ENCODE data around the gene LIN7A. TPM values are rescaled to one million over a fixed set of nuclear protein-coding genes. Genes with fewer than 3 reads are reported as not detected.

LIN7A gene
- total RNA-seq, 1 experiment from 2014 or later = not detected

- Mint-ChIP-seq H3K27me3 (ENCODE audit: insufficient read depth, unreplicated experiment) (peaks cover 37% of the 10 kb centered on the region), H3K4me3 (ENCODE audit: unreplicated experiment) (no peak overlapping the region), H3K9me3 (ENCODE audit: unreplicated experiment) (no peaks in the 10 kb centered on the region), H3K36me3 (ENCODE audit: insufficient read depth, unreplicated experiment) (no peaks in the 10 kb centered on the region), H3K27ac (ENCODE audit: low read depth, unreplicated experiment) (no peak overlapping the region), H3K4me1 (ENCODE audit: insufficient read depth, unreplicated experiment) (no peaks in the 10 kb centered on the region)
- no peak for DNase-seq (ENCODE audit: unreplicated experiment)
- TF ChIP-seq CTCF (IDR thresholded peaks at IDR 0.05; ENCODE audit: unreplicated experiment) = no peak
- ChIA-PET POLR2A (no interaction called here), CTCF (no interaction called here)
- intact Hi-C loops (cut with micrococcal nuclease) = no loop called here
- no TSS peak for BruUV-seq (replicated peaks)
These were observed 24.6 kb downstream of the LIN7A start for GRCh38 chr12:80912901-80913770.

- Mint-ChIP-seq H3K4me1 (ENCODE audit: insufficient read depth, unreplicated experiment) (no peaks in the 10 kb centered on the region), H3K27me3 (ENCODE audit: insufficient read depth, unreplicated experiment) (peaks cover 61% of the 10 kb centered on the region), H3K27ac (ENCODE audit: low read depth, unreplicated experiment) (no peak overlapping the region), H3K36me3 (ENCODE audit: insufficient read depth, unreplicated experiment) (no peaks in the 10 kb centered on the region), H3K9me3 (ENCODE audit: unreplicated experiment) (no peaks in the 10 kb centered on the region), H3K4me3 (ENCODE audit: unreplicated experiment) (no peak overlapping the region)
- DNase-seq (ENCODE audit: unreplicated experiment) = no peak
- BruUV-seq (replicated peaks) = no TSS peak
- POLR2A ChIA-PET = no interaction called here
- no peak for TF ChIP-seq CTCF (IDR thresholded peaks at IDR 0.05; ENCODE audit: unreplicated experiment)
- CTCF ChIA-PET = interaction anchor here (0.7 kb wide), 1 partner anchor 108 kb away, joined by 3 read pairs; no protein-coding TSS in a partner anchor
- intact Hi-C loops (cut with micrococcal nuclease) = no loop called here
These were observed 28.4 kb downstream of the LIN7A start for GRCh38 chr12:80909370-80909769.

GRCh38 chr12:80902711-80903110 is 35.0 kb downstream of the LIN7A start:
- H3K27ac Mint-ChIP-seq (ENCODE audit: low read depth, unreplicated experiment) = no peak overlapping the region
- H3K36me3 Mint-ChIP-seq (ENCODE audit: insufficient read depth, unreplicated experiment) = no peaks in the 10 kb centered on the region
- DNase-seq (ENCODE audit: unreplicated experiment) = no peak
- BruUV-seq (replicated peaks) = no TSS peak
- H3K4me1 Mint-ChIP-seq (ENCODE audit: insufficient read depth, unreplicated experiment) = no peaks in the 10 kb centered on the region
- POLR2A ChIA-PET = no interaction called here
- no peaks in the 10 kb centered on the region for H3K9me3 Mint-ChIP-seq (ENCODE audit: unreplicated experiment)
- no peak overlapping the region for H3K4me3 Mint-ChIP-seq (ENCODE audit: unreplicated experiment)
- intact Hi-C loops (cut with micrococcal nuclease) = no loop called here
- CTCF ChIA-PET = no interaction called here
- no peak for TF ChIP-seq CTCF (IDR thresholded peaks at IDR 0.05; ENCODE audit: unreplicated experiment)
- H3K27me3 Mint-ChIP-seq (ENCODE audit: insufficient read depth, unreplicated experiment) = peaks cover 92% of the 10 kb centered on the region

- Mint-ChIP-seq H3K27me3 (ENCODE audit: insufficient read depth, unreplicated experiment) (peaks cover 93% of the 10 kb centered on the region), H3K36me3 (ENCODE audit: insufficient read depth, unreplicated experiment) (no peaks in the 10 kb centered on the region), H3K9me3 (ENCODE audit: unreplicated experiment) (no peaks in the 10 kb centered on the region), H3K4me1 (ENCODE audit: insufficient read depth, unreplicated experiment) (no peaks in the 10 kb centered on the region), H3K4me3 (ENCODE audit: unreplicated experiment) (no peak overlapping the region), H3K27ac (ENCODE audit: low read depth, unreplicated experiment) (no peak overlapping the region)
- TF ChIP-seq CTCF (IDR thresholded peaks at IDR 0.05; ENCODE audit: unreplicated experiment) = no peak
- BruUV-seq (replicated peaks) = no TSS peak
- intact Hi-C loops (cut with micrococcal nuclease) = no loop called here
- DNase-seq (ENCODE audit: unreplicated experiment) = no peak
- POLR2A ChIA-PET = no interaction called here
- CTCF ChIA-PET = no interaction called here
These were observed 36.1 kb downstream of the LIN7A start for GRCh38 chr12:80901661-80902060.
